ENCODE measurements around the gene KIF19. TPM values are rescaled to one million over a fixed set of nuclear protein-coding genes. Genes with fewer than 3 reads are reported as not detected.

Gene KIF19
- total and polyA plus RNA-seq, 2 of the 4 experiments (the other 2 are of a cell fraction), result not detected

- no peak overlapping the region for H3K14ac ChIP-seq (replicated peaks; ENCODE audit: low read depth, low read length)
- intact Hi-C loops (cut with micrococcal nuclease), result no loop called here
These were observed 667 bp upstream of the KIF19 start for GRCh38 chr17:74325376-74325742.

More at GRCh38 chr17:74325376-74325742, 667 bp upstream of the KIF19 start:
- no peak overlapping the region for H3K23ac ChIP-seq (ENCODE audit: low read depth, low read length)
- H3K4me2 ChIP-seq (ENCODE audit: low read depth, low read length), result no peak overlapping the region
- H3K4me1 ChIP-seq (ENCODE audit: control insufficient read depth, insufficient read depth, low read length), result no peaks in the 10 kb centered on the region
- no peaks in the 10 kb centered on the region for H3K79me1 ChIP-seq (ENCODE audit: low read depth in 1 of 2, low read length in 2 of 2)
- H4K5ac ChIP-seq (ENCODE audit: low read depth, low read length), result no peak overlapping the region
- H2BK20ac ChIP-seq (ENCODE audit: low read depth, low read length), result no peak overlapping the region
- no peak overlapping the region for H2AK5ac ChIP-seq (ENCODE audit: low read depth, low read length)
- no peak overlapping the region for H3K56ac ChIP-seq (ENCODE audit: extremely low read depth, insufficient read depth, low read length)
- in situ Hi-C loops (cut with MboI; ENCODE audit: low sequenced_read_pairs), result no loop called here
- peaks cover 2% of the 10 kb centered on the region; the same call in 1 of the 2 replicates for H3K9me3 ChIP-seq (ENCODE audit: control insufficient read depth, insufficient read depth, low read length)
- no peaks in the 10 kb centered on the region for H3K9me1 ChIP-seq (ENCODE audit: insufficient read depth, low read length)
- H4K8ac ChIP-seq (ENCODE audit: low read depth in 2 of 2, low read length in 2 of 2), result no peak overlapping the region
- H3K4ac ChIP-seq (ENCODE audit: low read depth, low read length), result no peak overlapping the region
- H3K27me3 ChIP-seq (ENCODE audit: control insufficient read depth, insufficient read depth, low read length), result peaks cover 8% of the 10 kb centered on the region
- no peak overlapping the region for H2BK120ac ChIP-seq (ENCODE audit: low read depth, low read length)
- H2BK15ac ChIP-seq (ENCODE audit: low read depth, low read length), result no peak overlapping the region
- ATAC-seq (ENCODE audit: low read depth) (no peak), DNase-seq (no peak)
- no peak overlapping the region for H2AFZ ChIP-seq (replicated peaks; ENCODE audit: low read length, poor library complexity)
- no TSS peak for BruUV-seq (replicated peaks)
- no peaks in the 10 kb centered on the region for H3K36me3 ChIP-seq (ENCODE audit: control insufficient read depth, insufficient read depth, low read length)
- H3K27ac ChIP-seq (ENCODE audit: insufficient read depth, low read length), result no peak overlapping the region
- H3K4me3 ChIP-seq (ENCODE audit: insufficient read depth, low read depth, low read length), result no peak overlapping the region
- TF ChIP-seq MXI1 (IDR thresholded peaks at IDR 0.05; ENCODE audit: borderline replicate concordance, low read depth, low read length), result no peak
- TF ChIP-seq POLR2A (IDR thresholded peaks at IDR 0.05; ENCODE audit: low read depth, low read length), result no peak
- no peak for TF ChIP-seq ELK1 (IDR thresholded peaks at IDR 0.05; ENCODE audit: borderline replicate concordance, low read depth, low read length)
- TF ChIP-seq BHLHE40 (IDR thresholded peaks at IDR 0.05; ENCODE audit: low read depth, low read length), result no peak
- TF ChIP-seq SMC3 (IDR thresholded peaks at IDR 0.05; ENCODE audit: low read depth, low read length), result no peak
- TF ChIP-seq RAD21 (IDR thresholded peaks at IDR 0.05; ENCODE audit: low read length), result no peak
- no peak for TF ChIP-seq NFE2L2 (IDR thresholded peaks at IDR 0.05; ENCODE audit: low read depth, low read length)
- TF ChIP-seq, protein P1, sequence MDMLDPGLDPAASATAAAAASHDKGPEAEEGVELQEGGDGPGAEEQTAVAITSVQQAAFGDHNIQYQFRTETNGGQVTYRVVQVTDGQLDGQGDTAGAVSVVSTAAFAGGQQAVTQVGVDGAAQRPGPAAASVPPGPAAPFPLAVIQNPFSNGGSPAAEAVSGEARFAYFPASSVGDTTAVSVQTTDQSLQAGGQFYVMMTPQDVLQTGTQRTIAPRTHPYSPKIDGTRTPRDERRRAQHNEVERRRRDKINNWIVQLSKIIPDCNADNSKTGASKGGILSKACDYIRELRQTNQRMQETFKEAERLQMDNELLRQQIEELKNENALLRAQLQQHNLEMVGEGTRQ (IDR thresholded peaks at IDR 0.05; ENCODE audit: low read depth, low read length), result no peak
- TF ChIP-seq MAFK (IDR thresholded peaks at IDR 0.05; ENCODE audit: low read depth, low read length), result no peak
- TF ChIP-seq MAZ (IDR thresholded peaks at IDR 0.05; ENCODE audit: borderline replicate concordance, low read depth, low read length), result no peak
- TF ChIP-seq CHD1 (IDR thresholded peaks at IDR 0.05; ENCODE audit: low read depth, low read length), result no peak
- H3K9ac ChIP-seq (ENCODE audit: low read depth, low read length), result no peak overlapping the region
- dilution Hi-C loops (cut with HindIII; ENCODE audit: low sequenced_read_pairs, unreplicated experiment), result no loop called here
- WGBS, 2 experiments (ENCODE audit: extremely low coverage in 2 of 2, insufficient read length in 1 of 2), result 0% methylated on average over 3 of the region's 11 CpGs; no CpG with 5 or more reads in 1 of the 2 experiments
- ChIA-PET CTCF (no interaction called here), POLR2A (ENCODE audit: unreplicated experiment) (no interaction called here)
- no peak overlapping the region for H4K91ac ChIP-seq (ENCODE audit: insufficient read depth, low read depth, low read length)
- no peaks in the 10 kb centered on the region for H4K20me1 ChIP-seq (ENCODE audit: insufficient read depth, low read length)
- H2BK5ac ChIP-seq (ENCODE audit: low read depth, low read length, poor library complexity, severe bottlenecking), result no peak overlapping the region
- H3K18ac ChIP-seq (ENCODE audit: low read depth, low read length), result no peak overlapping the region
- H2AK9ac ChIP-seq (replicated peaks; ENCODE audit: low read depth, low read length, poor library complexity), result no peak overlapping the region
